Panc1 (cell line): ENCODE results near the gene SRP72.

Experiments used
- CTCF ChIP-seq: fragments of 450-650 bp; IDR thresholded peaks from 2 replicates; pipeline ENCODE4 v1.5.1; 2017; ENCODE audit warnings: mild to moderate bottlenecking
- TCF7L2 ChIP-seq: IDR thresholded peaks from 2 replicates; pipeline ENCODE4 v1.6.1; 2011; ENCODE audit warnings: mild to moderate bottlenecking, low read depth, low read length, inconsistent platforms

- TF ChIP-seq CTCF (no peak), TCF7L2 (no peak)
These were observed 34.1 kb upstream of the SRP72 start for GRCh38 chr4:56433280-56433679.
